ENCODE data around the gene SND1.

DNA sequence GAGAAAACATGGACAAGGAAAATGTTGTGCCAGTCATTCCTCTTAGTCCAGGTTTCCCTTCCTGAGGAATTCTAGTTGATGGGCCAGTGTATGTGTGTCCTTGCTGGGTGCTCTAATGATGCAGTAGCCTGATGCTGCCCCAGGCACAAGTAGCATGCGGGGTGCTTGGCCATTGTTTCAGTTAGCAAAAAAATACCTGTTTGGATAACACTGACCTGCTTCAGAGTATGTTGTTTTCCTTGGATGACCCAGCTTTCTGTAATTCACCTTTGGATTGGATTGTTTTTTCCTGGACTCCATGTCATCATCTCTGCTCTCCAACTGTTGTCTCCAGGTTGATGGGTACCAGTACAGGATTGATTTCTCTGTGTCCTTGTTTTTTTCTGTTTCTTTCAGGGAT is 169.2 kb downstream of the SND1 start:
- TF ChIP-seq, protein P1, sequence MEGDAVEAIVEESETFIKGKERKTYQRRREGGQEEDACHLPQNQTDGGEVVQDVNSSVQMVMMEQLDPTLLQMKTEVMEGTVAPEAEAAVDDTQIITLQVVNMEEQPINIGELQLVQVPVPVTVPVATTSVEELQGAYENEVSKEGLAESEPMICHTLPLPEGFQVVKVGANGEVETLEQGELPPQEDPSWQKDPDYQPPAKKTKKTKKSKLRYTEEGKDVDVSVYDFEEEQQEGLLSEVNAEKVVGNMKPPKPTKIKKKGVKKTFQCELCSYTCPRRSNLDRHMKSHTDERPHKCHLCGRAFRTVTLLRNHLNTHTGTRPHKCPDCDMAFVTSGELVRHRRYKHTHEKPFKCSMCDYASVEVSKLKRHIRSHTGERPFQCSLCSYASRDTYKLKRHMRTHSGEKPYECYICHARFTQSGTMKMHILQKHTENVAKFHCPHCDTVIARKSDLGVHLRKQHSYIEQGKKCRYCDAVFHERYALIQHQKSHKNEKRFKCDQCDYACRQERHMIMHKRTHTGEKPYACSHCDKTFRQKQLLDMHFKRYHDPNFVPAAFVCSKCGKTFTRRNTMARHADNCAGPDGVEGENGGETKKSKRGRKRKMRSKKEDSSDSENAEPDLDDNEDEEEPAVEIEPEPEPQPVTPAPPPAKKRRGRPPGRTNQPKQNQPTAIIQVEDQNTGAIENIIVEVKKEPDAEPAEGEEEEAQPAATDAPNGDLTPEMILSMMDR (IDR thresholded peaks at IDR 0.05; ENCODE audit: insufficient read depth, low read length, poor library complexity, severe bottlenecking): no peak
- TF ChIP-seq EZH2phosphoT487 (conservative IDR thresholded peaks at IDR 0.05; ENCODE audit: low read length): no peak

Measured in SU-DHL-6 (cell line).